H9 (cell line): ENCODE data around the gene CWC25. TPM values are rescaled to one million over a fixed set of nuclear protein-coding genes. Genes with fewer than 3 reads are reported as not detected.
A peak's percentile ranks its signal among the peaks of the same experiment; 100 is the strongest.

Source experiments
- DNase-seq: peaks from one replicate; pipeline ENCODE4 v3.0.0-alpha.2; 2017
- H2AFZ ChIP-seq: one replicate; pipeline ENCODE4 v1.6.1; 2013; ENCODE audit warnings: mild to moderate bottlenecking, low read length, control low read depth, moderate library complexity
- H2AK5ac ChIP-seq: 2 replicates; pipeline ENCODE4 v1.6.1; 2013; ENCODE audit warnings: low read length, control low read depth, mixed read lengths; ENCODE audit not compliant: insufficient read length
- H2BK120ac ChIP-seq: one replicate; pipeline ENCODE4 v1.6.1; 2013; ENCODE audit warnings: low read depth, mild to moderate bottlenecking, low read length, control low read depth, inconsistent platforms; ENCODE audit not compliant: poor library complexity, severe bottlenecking
- H2BK12ac ChIP-seq: 2 replicates; pipeline ENCODE4 v1.6.1; 2013; ENCODE audit warnings: low read length, control low read depth, mixed read lengths, low read depth; ENCODE audit not compliant: insufficient read length
- H2BK15ac ChIP-seq: 2 replicates; pipeline ENCODE4 v1.6.1; 2013; ENCODE audit warnings: low read depth, low read length, control low read depth
- H2BK20ac ChIP-seq: one replicate; pipeline ENCODE4 v1.6.1; 2013; ENCODE audit warnings: low read depth, mild to moderate bottlenecking, low read length, control low read depth, inconsistent platforms; ENCODE audit not compliant: poor library complexity, severe bottlenecking
- H2BK5ac ChIP-seq: 2 replicates; pipeline ENCODE4 v1.6.1; 2013; ENCODE audit warnings: low read length, control low read depth, mixed read lengths; ENCODE audit not compliant: insufficient read length
- H3K14ac ChIP-seq: 2 replicates; pipeline ENCODE4 v1.6.1; 2013; ENCODE audit warnings: low read length, control low read depth; ENCODE audit not compliant: insufficient read depth
- H3K18ac ChIP-seq: 2 replicates; pipeline ENCODE4 v1.6.1; 2013; ENCODE audit warnings: low read depth, mild to moderate bottlenecking, mixed read lengths, low read length, control low read depth; ENCODE audit not compliant: insufficient read length
- H3K23ac ChIP-seq: 2 replicates; pipeline ENCODE4 v1.6.1; 2013; ENCODE audit warnings: low read length, control low read depth, mixed read lengths, low read depth; ENCODE audit not compliant: insufficient read length
- H3K23me2 ChIP-seq: 2 replicates; pipeline ENCODE4 v1.6.1; 2013; ENCODE audit warnings: low read depth, mild to moderate bottlenecking, mixed read lengths, low read length, control low read depth; ENCODE audit not compliant: insufficient read length, poor library complexity, severe bottlenecking
- H3K27ac ChIP-seq: 2 replicates; pipeline ENCODE4 v1.5.1; 2013; ENCODE audit warnings: low read length, control low read depth, mixed read lengths, low read depth; ENCODE audit not compliant: insufficient read length
- H3K27me3 ChIP-seq: 2 replicates; pipeline ENCODE4 v1.6.1; 2013; ENCODE audit warnings: low read length, control low read depth, inconsistent platforms; ENCODE audit not compliant: insufficient read depth
- H3K4ac ChIP-seq: 2 replicates; pipeline ENCODE4 v1.6.1; 2013; ENCODE audit warnings: low read depth, mild to moderate bottlenecking, control low read depth, inconsistent platforms, low read length, moderate library complexity
- H3K4me1 ChIP-seq: 2 replicates; pipeline ENCODE4 v1.6.1; 2013; ENCODE audit warnings: low read length, control low read depth, inconsistent platforms; ENCODE audit not compliant: insufficient read depth
- H3K4me2 ChIP-seq: 2 replicates; pipeline ENCODE4 v1.6.1; 2013; ENCODE audit warnings: low read length, control low read depth, mixed read lengths; ENCODE audit not compliant: insufficient read length, insufficient read depth
- H3K56ac ChIP-seq: 2 replicates; pipeline ENCODE4 v1.6.1; 2013; ENCODE audit warnings: low read depth, mild to moderate bottlenecking, mixed read lengths, low read length, control low read depth; ENCODE audit not compliant: insufficient read length
- H3K79me1 ChIP-seq: 2 replicates; pipeline ENCODE4 v1.6.1; 2013; ENCODE audit warnings: low read depth, mild to moderate bottlenecking, moderate library complexity, low read length, control low read depth, inconsistent platforms; ENCODE audit not compliant: insufficient read depth, poor library complexity, severe bottlenecking
- H3K79me2 ChIP-seq: 2 replicates; pipeline ENCODE4 v1.6.1; 2013; ENCODE audit warnings: low read length, control low read depth, inconsistent platforms; ENCODE audit not compliant: insufficient read depth
- H3K9ac ChIP-seq: 2 replicates; pipeline ENCODE4 v1.6.1; 2013; ENCODE audit warnings: low read length, control low read depth, mixed read lengths; ENCODE audit not compliant: insufficient read length; ENCODE audit errors: extremely low read depth
- H3K9me3 ChIP-seq: one replicate; pipeline ENCODE4 v1.6.1; 2013; ENCODE audit warnings: low read depth, low read length, inconsistent platforms; ENCODE audit not compliant: control insufficient read depth
- H3T11ph ChIP-seq: one replicate; pipeline ENCODE4 v1.6.1; 2013; ENCODE audit warnings: mild to moderate bottlenecking, low read length, control low read depth, inconsistent platforms
- H4K20me1 ChIP-seq: one replicate; pipeline ENCODE4 v1.6.1; 2013; ENCODE audit not compliant: control insufficient read depth, insufficient read length, insufficient read depth
- H4K5ac ChIP-seq: 2 replicates; pipeline ENCODE4 v1.6.1; 2013; ENCODE audit warnings: low read depth, mild to moderate bottlenecking, mixed read lengths, low read length, control low read depth; ENCODE audit not compliant: insufficient read length
- H4K8ac ChIP-seq: replicated peaks from 2 replicates; pipeline ENCODE4 v1.6.1; 2013; ENCODE audit warnings: low read length, control low read depth, mixed read lengths, low read depth; ENCODE audit not compliant: insufficient read length
- H4K91ac ChIP-seq: 2 replicates; pipeline ENCODE4 v1.6.1; 2013; ENCODE audit warnings: low read depth, mild to moderate bottlenecking, moderate library complexity, mixed read lengths, low read length, control low read depth; ENCODE audit not compliant: insufficient read length
- H3K27ac Mint-ChIP-seq, 3 experiments: 2 replicates in 2 of 3; 3 replicates in 1 of 3; pipeline ENCODE4 v1.8.0; 2020 to 2021; ENCODE audit warnings: mixed read lengths in 3 of 3, mild to moderate bottlenecking in 1 of 3, moderate library complexity in 1 of 3
- H3K27me3 Mint-ChIP-seq: 2 replicates; pipeline ENCODE4 v1.8.0; 2021; ENCODE audit warnings: low read depth, mild to moderate bottlenecking, moderate library complexity, mixed read lengths
- H3K36me3 Mint-ChIP-seq, 3 experiments: 2 replicates in 2 of 3; 3 replicates in 1 of 3; pipeline ENCODE4 v1.8.0; 2020 to 2021; ENCODE audit warnings: low read depth in 3 of 3, mixed read lengths in 3 of 3; ENCODE audit not compliant: insufficient read depth in 1 of 3
- H3K4me1 Mint-ChIP-seq, 2 experiments: 2 replicates each; pipeline ENCODE4 v1.8.0; 2020; ENCODE audit warnings: mixed read lengths in 2 of 2
- H3K4me3 Mint-ChIP-seq, 2 experiments: 2 replicates in 1 of 2; 3 replicates in 1 of 2; pipeline ENCODE4 v1.8.0; 2020 to 2021; ENCODE audit warnings: mild to moderate bottlenecking in 2 of 2, mixed read lengths in 2 of 2, moderate library complexity in 1 of 2
- H3K9me3 Mint-ChIP-seq, 2 experiments: 2 replicates in 1 of 2; 3 replicates in 1 of 2; pipeline ENCODE4 v1.8.0; 2020; ENCODE audit warnings: mild to moderate bottlenecking in 2 of 2, mixed read lengths in 2 of 2, moderate library complexity in 1 of 2
- CTCF ChIP-seq: fragments of 200-600 bp; sonication (generic); conservative IDR thresholded peaks from 3 replicates; pipeline ENCODE4 v1.8.0; 2021; ENCODE audit warnings: antibody characterized with exemption, mild to moderate bottlenecking
- WGBS: extraction: QIAGEN DNeasy Blood & Tissue Kit; methylation state at CpG from one replicate; pipeline ENCODE4 v1.1.7; 2013; ENCODE audit warnings: missing lambda C conversion rate, low lambda C conversion rate, mixed read lengths; ENCODE audit not compliant: insufficient read length; ENCODE audit errors: extremely low coverage; 5-methylcytosine and 5-hydroxymethylcytosine counted together
- total RNA-seq: library from RNA; stranded (reverse); gene quantifications from 2 replicates; pipeline ENCODE4 v1.2.1, GENCODE V29; 2021

CWC25 gene
- total RNA-seq, 1 experiment from 2014 or later, result 15.9 TPM

- no peak overlapping the region for H3K14ac ChIP-seq
- Mint-ChIP-seq H3K36me3 (peaks cover 17 to 31% (median 25%) of the 10 kb centered on the region in 3 experiments), H3K9me3 (peaks cover 0 to 3% of the 10 kb centered on the region in 2 experiments; a peak in 2 of 5 replicates), H3K4me3 (peak overlapping the region; percentile 97), H3K27ac (peak overlapping the region in 2 of 3 experiments; percentile 94 to 97; a peak in 3 of 7 replicates), H3K4me1 (peaks cover 20% of the 10 kb centered on the region in 2 experiments), H3K27me3 (peaks cover 11% of the 10 kb centered on the region)
- no peak overlapping the region for H2BK20ac ChIP-seq
- no peaks in the 10 kb centered on the region for H3K79me1 ChIP-seq
- H3K9ac ChIP-seq, result peak overlapping the region; percentile 83
- WGBS, result no CpG with 5 or more reads among the region's 22 CpGs
- H3K27ac ChIP-seq, result no peak overlapping the region
- no peak overlapping the region for H4K91ac ChIP-seq
- H2AFZ ChIP-seq, result no peak overlapping the region
- peak overlapping the region; percentile 98 for H3K4me2 ChIP-seq
- H2BK120ac ChIP-seq, result no peak overlapping the region
- H3K56ac ChIP-seq, result no peak overlapping the region
- no peak overlapping the region for H2AK5ac ChIP-seq
- no peaks in the 10 kb centered on the region for H4K20me1 ChIP-seq
- H3T11ph ChIP-seq, result no peak overlapping the region
- H4K8ac ChIP-seq, result no peak overlapping the region
- no peak overlapping the region for H3K4ac ChIP-seq
- no peaks in the 10 kb centered on the region for H3K9me3 ChIP-seq
- no peak overlapping the region for H2BK12ac ChIP-seq
- 0 out of 2 replicates have a peak, but pooled peaks cover 2% of the 10 kb centered on the region for H3K79me2 ChIP-seq
- no peak overlapping the region for H3K23ac ChIP-seq
- H3K18ac ChIP-seq, result no peak overlapping the region
- no peak overlapping the region for H4K5ac ChIP-seq
- H2BK5ac ChIP-seq, result no peak overlapping the region
- peaks cover 29% of the 10 kb centered on the region for H3K23me2 ChIP-seq
- no peak for TF ChIP-seq CTCF
- no peak for DNase-seq
- no peaks in the 10 kb centered on the region for H3K27me3 ChIP-seq
- H2BK15ac ChIP-seq, result no peak overlapping the region
- no peaks in the 10 kb centered on the region for H3K4me1 ChIP-seq
These were observed 72.0 kb downstream of the CWC25 start for GRCh38 chr17:38753071-38753506.
